Neural progenitor cell (in vitro differentiated cells): ENCODE results near the gene ZBTB5.
"Not testable (repeated sequence)": the region's sequence is repeated elsewhere in the genome, so short reads cannot be mapped to it uniquely, and the experiment has no call there.

ENCODE experiments used
- CTCF ChIP-seq: fragments of 200-600 bp; sonication (generic); IDR thresholded peaks from 2 replicates; pipeline ENCODE4 v1.5.1; 2017; ENCODE audit warnings: antibody characterized with exemption, mild to moderate bottlenecking
- EZH2 ChIP-seq: fragments of 200-600 bp; sonication (generic); IDR thresholded peaks from 2 replicates; pipeline ENCODE4 v1.6.1; 2017; ENCODE audit warnings: antibody characterized with exemption, mild to moderate bottlenecking, moderate library complexity
- EZH2phosphoT487 ChIP-seq: fragments of 200-600 bp; sonication (generic); IDR thresholded peaks from 2 replicates; pipeline ENCODE4 v1.6.1; 2017; ENCODE audit warnings: antibody characterized with exemption

GRCh38 chr9:37477987-37478619 lies 12.9 kb upstream of the ZBTB5 start:
- not testable (repeated sequence) for TF ChIP-seq CTCF, EZH2, EZH2phosphoT487
